HT-29 (cell line): Measurements from ENCODE around the gene RAB29. TPM values are rescaled to one million over a fixed set of nuclear protein-coding genes. Genes with fewer than 3 reads are reported as not detected.
"Not testable (repeated sequence)": the region's sequence is repeated elsewhere in the genome, so short reads cannot be mapped to it uniquely, and the experiment has no call there.

Source experiments
- DNase-seq: peaks from one replicate; pipeline ENCODE4 v3.0.0-alpha.2; 2015; ENCODE audit warnings: low spot score
- small RNA-seq: library from RNA; depleted of rRNA; stranded (forward); fragments of <200 nt; gene quantifications from one replicate; pipeline ENCODE3, GENCODE V24; 2014
- total RNA-seq: library from RNA; depleted of rRNA; stranded (reverse); fragments of >200 nt; shearing (Covaris generic); gene quantifications from 2 replicates; pipeline ENCODE4 v1.2.3, GENCODE V29; 2014; rRNA removed

Gene RAB29
- total RNA-seq, 1 experiment from 2014 or later: 4.7 TPM

- DNase-seq: no peak
Observed at GRCh38 chr1:205726619-205727125, 48.6 kb downstream of the RAB29 start.

GRCh38 chr1:205725514-205725913, 49.8 kb downstream of the RAB29 start:
- no peak for DNase-seq

DNA sequence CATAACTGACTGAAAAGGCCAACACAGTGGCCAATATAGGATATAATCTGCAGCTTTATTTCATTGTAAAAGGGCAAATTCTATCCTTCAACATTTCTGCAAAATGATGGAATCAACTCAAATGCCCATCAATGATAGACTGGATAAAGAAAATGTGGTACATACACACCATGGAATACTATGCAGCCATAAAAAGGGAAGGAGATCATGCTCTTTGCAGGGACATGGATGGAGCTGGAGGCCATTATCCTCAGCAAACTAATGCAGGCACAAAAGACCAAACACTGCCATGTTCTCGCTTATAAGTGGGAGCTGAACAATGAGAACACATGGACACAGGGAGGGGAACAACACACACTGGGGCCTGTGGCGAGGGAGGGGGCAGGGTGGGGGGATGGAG, 54.5 kb downstream of the RAB29 start:
- DNase-seq: not testable (repeated sequence)

GRCh38 chr1:205719762-205720161, 55.5 kb downstream of the RAB29 start:
- no peak for DNase-seq

DNA sequence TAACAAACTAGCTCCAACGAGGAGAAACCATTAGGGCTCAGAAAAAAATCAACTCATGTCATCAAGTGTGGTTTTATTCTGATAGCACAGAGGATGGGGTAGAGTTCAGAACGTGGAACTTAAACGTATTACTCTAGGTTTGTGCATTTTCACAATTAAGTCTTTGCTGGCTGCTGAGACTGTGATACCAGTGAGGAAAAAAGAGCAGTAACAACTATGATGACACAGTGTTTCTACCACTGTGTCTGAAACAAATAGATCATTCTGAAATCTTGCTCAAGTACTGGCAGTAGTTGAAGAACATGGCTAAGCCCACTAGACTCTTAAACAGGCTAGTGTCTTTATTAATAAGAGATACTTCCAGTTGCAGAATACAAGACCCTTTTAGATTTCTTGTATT, 56.3 kb downstream of the RAB29 start:
- DNase-seq: no peak

Small RNAs within 50 kb of the gene (small RNA-seq; reads per million reads assigned to genes)
- gene RF00139: not detected

Other genes with a start within 250 kb of the RAB29 start
- gene ELK4, start 143.5 kb downstream of the RAB29 start, total RNA-seq: 6.5 and 7.6 TPM in 2 replicates
- gene SLC45A3, start 95.0 kb downstream of the RAB29 start, total RNA-seq: 56.7 and 59.6 TPM in 2 replicates
- gene NUCKS1, start 25.3 kb downstream of the RAB29 start, total RNA-seq: 41.9 and 42.8 TPM in 2 replicates
- gene SLC41A1, start 37.7 kb upstream of the RAB29 start, total RNA-seq: 5.0 and 5.4 TPM in 2 replicates
- not detected in 2 replicates for gene PM20D1, start 74.7 kb upstream of the RAB29 start, total RNA-seq
- gene SLC26A9, start 168.0 kb upstream of the RAB29 start, total RNA-seq: 0.37 and 0.43 TPM in 2 replicates
- 9.0 and 10.5 TPM in 2 replicates for gene RAB7B, start 227.9 kb upstream of the RAB29 start, total RNA-seq
- gene CTSE, start 248.4 kb upstream of the RAB29 start, total RNA-seq: 6.6 and 9.1 TPM in 2 replicates